GM23338 (cell line): ENCODE measurements around the gene VPS8. TPM values are rescaled to one million over a fixed set of nuclear protein-coding genes. Genes with fewer than 3 reads are reported as not detected.

Source experiments
- ATAC-seq: fragments of 200-7000 bp; cut with Tn5 transposase; 3 replicates; pipeline ENCODE4 v1.9.1; 2020
- DNase-seq: peaks from one replicate; pipeline ENCODE4 v3.0.0-alpha.2; 2015; ENCODE audit warnings: low spot score
- H2AFZ ChIP-seq: fragments of 200-600 bp; sonication (generic); 2 replicates; pipeline ENCODE4 v1.8.0; 2016; ENCODE audit warnings: antibody characterized with exemption, mild to moderate bottlenecking, moderate library complexity
- H3F3A ChIP-seq: fragments of 200-600 bp; sonication (generic); replicated peaks from 2 replicates; pipeline ENCODE4 v1.8.0; 2017; ENCODE audit warnings: antibody characterized with exemption, mixed run types, low read depth
- H3K27ac ChIP-seq: fragments of 200-600 bp; sonication (generic); 2 replicates; pipeline ENCODE4 v1.6.1; 2016; ENCODE audit warnings: low read depth
- H3K27me3 ChIP-seq: fragments of 200-600 bp; sonication (generic); 2 replicates; pipeline ENCODE4 v1.8.0; 2016; ENCODE audit warnings: mild to moderate bottlenecking, mixed run types, moderate library complexity; ENCODE audit not compliant: insufficient read depth
- H3K36me3 ChIP-seq: fragments of 200-600 bp; sonication (generic); 2 replicates; pipeline ENCODE4 v1.8.0; 2016; ENCODE audit warnings: mild to moderate bottlenecking; ENCODE audit not compliant: insufficient read depth
- H3K4me1 ChIP-seq: fragments of 200-600 bp; sonication (generic); 2 replicates; pipeline ENCODE4 v1.8.0; 2016; ENCODE audit warnings: mild to moderate bottlenecking, moderate library complexity; ENCODE audit not compliant: insufficient read depth
- H3K4me2 ChIP-seq: fragments of 200-600 bp; sonication (generic); 2 replicates; pipeline ENCODE4 v1.7.1; 2017; ENCODE audit warnings: mixed run types
- H3K4me3 ChIP-seq: fragments of 200-600 bp; sonication (generic); 2 replicates; pipeline ENCODE4 v1.6.1; 2016; ENCODE audit warnings: mixed run types
- H3K79me2 ChIP-seq: fragments of 200-600 bp; sonication (generic); replicated peaks from 2 replicates; pipeline ENCODE4 v1.8.0; 2017; ENCODE audit warnings: mild to moderate bottlenecking; ENCODE audit not compliant: insufficient read depth
- H3K9me2 ChIP-seq: fragments of 200-600 bp; sonication (generic); 2 replicates; pipeline ENCODE4 v1.8.0; 2017; ENCODE audit not compliant: insufficient read depth
- H4K20me1 ChIP-seq: fragments of 200-600 bp; sonication (generic); replicated peaks from 2 replicates; pipeline ENCODE4 v1.8.0; 2017; ENCODE audit warnings: mild to moderate bottlenecking; ENCODE audit not compliant: insufficient read depth
- H3K27ac Mint-ChIP-seq: 2 replicates; pipeline ENCODE4 v1.8.0; 2020; ENCODE audit warnings: inconsistent platforms, mild to moderate bottlenecking, moderate library complexity, mixed read lengths
- H3K27me3 Mint-ChIP-seq: 3 replicates; pipeline ENCODE4 v1.8.0; 2022; ENCODE audit warnings: low read depth, mild to moderate bottlenecking, moderate library complexity, mixed read lengths, inconsistent platforms; ENCODE audit not compliant: insufficient read depth, poor library complexity
- H3K36me3 Mint-ChIP-seq: 3 replicates; pipeline ENCODE4 v1.8.0; 2021; ENCODE audit warnings: low read depth, mild to moderate bottlenecking, inconsistent platforms, moderate library complexity, mixed read lengths
- H3K4me1 Mint-ChIP-seq: 3 replicates; pipeline ENCODE4 v1.8.0; 2020; ENCODE audit warnings: mild to moderate bottlenecking, inconsistent platforms, mixed read lengths
- H3K4me3 Mint-ChIP-seq: 3 replicates; pipeline ENCODE4 v1.8.0; 2021; ENCODE audit warnings: moderate library complexity, mild to moderate bottlenecking, inconsistent platforms, mixed read lengths
- H3K9me3 Mint-ChIP-seq: 3 replicates; pipeline ENCODE4 v1.8.0; 2020; ENCODE audit warnings: moderate library complexity, mild to moderate bottlenecking, inconsistent platforms, mixed read lengths
- CREB1 ChIP-seq: fragments of 250-450 bp; sonication (Bioruptor Pico); IDR thresholded peaks from 2 replicates; pipeline ENCODE4 v1.5.0; 2020; ENCODE audit warnings: low read depth, mild to moderate bottlenecking, moderate library complexity
- CTCF ChIP-seq, 2 experiments: fragments of 200-600 bp in 1 of 2; sonication (generic) in 1 of 2; conservative IDR thresholded peaks; 2 replicates each; pipeline versions ENCODE4 v1.5.1 to v1.6.1; 2016 to 2017; ENCODE audit warnings: antibody characterized with exemption in 2 of 2, low read depth in 2 of 2, mild to moderate bottlenecking in 2 of 2, moderate library complexity in 1 of 2
- ETS1 ChIP-seq: IDR thresholded peaks from 2 replicates; pipeline ENCODE4 v1.6.1; 2016; ENCODE audit warnings: antibody characterized with exemption
- EZH2 ChIP-seq: fragments of 200-600 bp; sonication (generic); IDR thresholded peaks from one replicate; pipeline ENCODE4 v1.8.0; 2017; ENCODE audit warnings: antibody characterized with exemption, mild to moderate bottlenecking, low read depth; ENCODE audit not compliant: unreplicated experiment
- EZH2phosphoT487 ChIP-seq: fragments of 200-600 bp; sonication (generic); IDR thresholded peaks from one replicate; pipeline ENCODE4 v1.8.1; 2018; ENCODE audit warnings: antibody characterized with exemption; ENCODE audit not compliant: unreplicated experiment
- JUNB ChIP-seq: IDR thresholded peaks from one replicate; pipeline ENCODE4 v1.6.1; 2016; ENCODE audit warnings: antibody characterized with exemption; ENCODE audit not compliant: unreplicated experiment
- NANOG ChIP-seq: IDR thresholded peaks from 2 replicates; pipeline ENCODE4 v1.6.1; 2016; ENCODE audit warnings: antibody characterized with exemption, borderline replicate concordance
- POLR2AphosphoS5 ChIP-seq: IDR thresholded peaks from 2 replicates; pipeline ENCODE4 v1.6.1; 2016; ENCODE audit warnings: antibody characterized with exemption, low read depth
- STAT1 ChIP-seq: IDR thresholded peaks from one replicate; pipeline ENCODE4 v1.6.1; 2016; ENCODE audit warnings: antibody characterized with exemption; ENCODE audit not compliant: unreplicated experiment
- ZNF114 ChIP-seq: fragments of 250-450 bp; sonication (Bioruptor Pico); IDR thresholded peaks from 2 replicates; pipeline ENCODE4 v1.5.0; 2020; ENCODE audit warnings: mild to moderate bottlenecking, moderate library complexity
- ZNF331 ChIP-seq: fragments of 250-450 bp; sonication (Bioruptor Pico); IDR thresholded peaks from 2 replicates; pipeline ENCODE4 v1.5.0; 2020; ENCODE audit warnings: low read depth, mild to moderate bottlenecking, moderate library complexity
- ZNF462 ChIP-seq: fragments of 250-450 bp; sonication (Bioruptor Pico); IDR thresholded peaks from 2 replicates; pipeline ENCODE4 v1.5.0; 2020; ENCODE audit warnings: mild to moderate bottlenecking, moderate library complexity
- polyA plus RNA-seq: library from polyadenylated mRNA; unstranded; fragments of >200 nt; fragmentation: Nextera tagmentation; extraction: Ambion mirVana; gene quantifications from 2 replicates; pipeline ENCODE4 v1.2.1, GENCODE V29; 2016
- total RNA-seq: library from RNA; depleted of rRNA; stranded (reverse); fragments of >200 nt; shearing (Covaris generic); gene quantifications from 2 replicates; pipeline ENCODE4 v1.2.3, GENCODE V29; 2014

The VPS8 gene
- total and polyA plus RNA-seq, 2 experiments from 2014 or later: 17.3 to 45.5 TPM

GRCh38 chr3:184919651-184920050, 107.7 kb downstream of the VPS8 start (continued):
- TF ChIP-seq ZNF331 (CRISPR knock-in tag) (no peak), ETS1 (no peak), CTCF (conservative IDR thresholded peaks at IDR 0.05; ENCODE audit: low read depth in 2 of 2) (no peak), POLR2AphosphoS5 (no peak), JUNB (no peak), EZH2 (no peak)

GRCh38 chr3:184924547-184924946, 112.6 kb downstream of the VPS8 start:
- Mint-ChIP-seq H3K9me3 (no peaks in the 10 kb centered on the region), H3K4me3 (no peak overlapping the region), H3K36me3 (no peaks in the 10 kb centered on the region), H3K27me3 (no peaks in the 10 kb centered on the region), H3K4me1 (no peaks in the 10 kb centered on the region; the same call in 2 of the 3 replicates), H3K27ac (no peak overlapping the region)
- Histone ChIP-seq H3K9me2 (no peaks in the 10 kb centered on the region), H3F3A (no peaks in the 10 kb centered on the region), H4K20me1 (no peaks in the 10 kb centered on the region), H2AFZ (no peak overlapping the region), H3K36me3 (no peaks in the 10 kb centered on the region; the same call in 1 of the 2 replicates), H3K4me1 (no peaks in the 10 kb centered on the region), H3K79me2 (no peaks in the 10 kb centered on the region), H3K4me2 (no peak overlapping the region), H3K4me3 (no peak overlapping the region), H3K27ac (no peak overlapping the region), H3K27me3 (no peaks in the 10 kb centered on the region)
- DNase-seq (no peak), ATAC-seq (no peak)
- TF ChIP-seq CTCF (conservative IDR thresholded peaks at IDR 0.05; ENCODE audit: low read depth in 2 of 2): no peak
- no peak for TF ChIP-seq ZNF331 (CRISPR knock-in tag)
- TF ChIP-seq ZNF114 (CRISPR knock-in tag): no peak
- no peak for TF ChIP-seq EZH2
- no peak for TF ChIP-seq JUNB
- TF ChIP-seq ETS1: no peak
- no peak for TF ChIP-seq EZH2phosphoT487
- no peak for TF ChIP-seq NANOG
- no peak for TF ChIP-seq CREB1
- TF ChIP-seq ZNF462 (CRISPR knock-in tag): no peak
- no peak for TF ChIP-seq POLR2AphosphoS5
- no peak for TF ChIP-seq STAT1
